GM23338 (cell line): ENCODE results near the gene PLA2G7. TPM values are rescaled to one million over a fixed set of nuclear protein-coding genes. Genes with fewer than 3 reads are reported as not detected.

Experiments
- ATAC-seq: fragments of 200-7000 bp; cut with Tn5 transposase; 3 replicates; pipeline ENCODE4 v1.9.1; 2020
- DNase-seq: peaks from one replicate; pipeline ENCODE4 v3.0.0-alpha.2; 2015; ENCODE audit warnings: low spot score
- H2AFZ ChIP-seq: fragments of 200-600 bp; sonication (generic); 2 replicates; pipeline ENCODE4 v1.8.0; 2016; ENCODE audit warnings: antibody characterized with exemption, mild to moderate bottlenecking, moderate library complexity
- H3F3A ChIP-seq: fragments of 200-600 bp; sonication (generic); replicated peaks from 2 replicates; pipeline ENCODE4 v1.8.0; 2017; ENCODE audit warnings: antibody characterized with exemption, mixed run types, low read depth
- H3K27ac ChIP-seq: fragments of 200-600 bp; sonication (generic); 2 replicates; pipeline ENCODE4 v1.6.1; 2016; ENCODE audit warnings: low read depth
- H3K27me3 ChIP-seq: fragments of 200-600 bp; sonication (generic); 2 replicates; pipeline ENCODE4 v1.8.0; 2016; ENCODE audit warnings: mild to moderate bottlenecking, mixed run types, moderate library complexity; ENCODE audit not compliant: insufficient read depth
- H3K36me3 ChIP-seq: fragments of 200-600 bp; sonication (generic); 2 replicates; pipeline ENCODE4 v1.8.0; 2016; ENCODE audit warnings: mild to moderate bottlenecking; ENCODE audit not compliant: insufficient read depth
- H3K4me1 ChIP-seq: fragments of 200-600 bp; sonication (generic); 2 replicates; pipeline ENCODE4 v1.8.0; 2016; ENCODE audit warnings: mild to moderate bottlenecking, moderate library complexity; ENCODE audit not compliant: insufficient read depth
- H3K4me2 ChIP-seq: fragments of 200-600 bp; sonication (generic); 2 replicates; pipeline ENCODE4 v1.7.1; 2017; ENCODE audit warnings: mixed run types
- H3K4me3 ChIP-seq: fragments of 200-600 bp; sonication (generic); 2 replicates; pipeline ENCODE4 v1.6.1; 2016; ENCODE audit warnings: mixed run types
- H3K79me2 ChIP-seq: fragments of 200-600 bp; sonication (generic); replicated peaks from 2 replicates; pipeline ENCODE4 v1.8.0; 2017; ENCODE audit warnings: mild to moderate bottlenecking; ENCODE audit not compliant: insufficient read depth
- H3K9me2 ChIP-seq: fragments of 200-600 bp; sonication (generic); 2 replicates; pipeline ENCODE4 v1.8.0; 2017; ENCODE audit not compliant: insufficient read depth
- H4K20me1 ChIP-seq: fragments of 200-600 bp; sonication (generic); replicated peaks from 2 replicates; pipeline ENCODE4 v1.8.0; 2017; ENCODE audit warnings: mild to moderate bottlenecking; ENCODE audit not compliant: insufficient read depth
- H3K27ac Mint-ChIP-seq: 2 replicates; pipeline ENCODE4 v1.8.0; 2020; ENCODE audit warnings: inconsistent platforms, mild to moderate bottlenecking, moderate library complexity, mixed read lengths
- H3K27me3 Mint-ChIP-seq: 3 replicates; pipeline ENCODE4 v1.8.0; 2022; ENCODE audit warnings: low read depth, mild to moderate bottlenecking, moderate library complexity, mixed read lengths, inconsistent platforms; ENCODE audit not compliant: insufficient read depth, poor library complexity
- H3K36me3 Mint-ChIP-seq: 3 replicates; pipeline ENCODE4 v1.8.0; 2021; ENCODE audit warnings: low read depth, mild to moderate bottlenecking, inconsistent platforms, moderate library complexity, mixed read lengths
- H3K4me1 Mint-ChIP-seq: 3 replicates; pipeline ENCODE4 v1.8.0; 2020; ENCODE audit warnings: mild to moderate bottlenecking, inconsistent platforms, mixed read lengths
- H3K4me3 Mint-ChIP-seq: 3 replicates; pipeline ENCODE4 v1.8.0; 2021; ENCODE audit warnings: moderate library complexity, mild to moderate bottlenecking, inconsistent platforms, mixed read lengths
- H3K9me3 Mint-ChIP-seq: 3 replicates; pipeline ENCODE4 v1.8.0; 2020; ENCODE audit warnings: moderate library complexity, mild to moderate bottlenecking, inconsistent platforms, mixed read lengths
- CREB1 ChIP-seq: fragments of 250-450 bp; sonication (Bioruptor Pico); IDR thresholded peaks from 2 replicates; pipeline ENCODE4 v1.5.0; 2020; ENCODE audit warnings: low read depth, mild to moderate bottlenecking, moderate library complexity
- EZH2 ChIP-seq: fragments of 200-600 bp; sonication (generic); IDR thresholded peaks from one replicate; pipeline ENCODE4 v1.8.0; 2017; ENCODE audit warnings: antibody characterized with exemption, mild to moderate bottlenecking, low read depth; ENCODE audit not compliant: unreplicated experiment
- JUNB ChIP-seq: IDR thresholded peaks from one replicate; pipeline ENCODE4 v1.6.1; 2016; ENCODE audit warnings: antibody characterized with exemption; ENCODE audit not compliant: unreplicated experiment
- NANOG ChIP-seq: IDR thresholded peaks from 2 replicates; pipeline ENCODE4 v1.6.1; 2016; ENCODE audit warnings: antibody characterized with exemption, borderline replicate concordance
- POLR2AphosphoS5 ChIP-seq: IDR thresholded peaks from 2 replicates; pipeline ENCODE4 v1.6.1; 2016; ENCODE audit warnings: antibody characterized with exemption, low read depth
- REST ChIP-seq: IDR thresholded peaks from one replicate; pipeline ENCODE4 v1.6.1; 2018; ENCODE audit warnings: antibody characterized with exemption; ENCODE audit not compliant: unreplicated experiment
- STAT1 ChIP-seq: IDR thresholded peaks from one replicate; pipeline ENCODE4 v1.6.1; 2016; ENCODE audit warnings: antibody characterized with exemption; ENCODE audit not compliant: unreplicated experiment
- ZNF114 ChIP-seq: fragments of 250-450 bp; sonication (Bioruptor Pico); IDR thresholded peaks from 2 replicates; pipeline ENCODE4 v1.5.0; 2020; ENCODE audit warnings: mild to moderate bottlenecking, moderate library complexity
- ZNF331 ChIP-seq: fragments of 250-450 bp; sonication (Bioruptor Pico); IDR thresholded peaks from 2 replicates; pipeline ENCODE4 v1.5.0; 2020; ENCODE audit warnings: low read depth, mild to moderate bottlenecking, moderate library complexity
- polyA plus RNA-seq: library from polyadenylated mRNA; unstranded; fragments of >200 nt; fragmentation: Nextera tagmentation; extraction: Ambion mirVana; gene quantifications from 2 replicates; pipeline ENCODE4 v1.2.1, GENCODE V29; 2016
- total RNA-seq: library from RNA; depleted of rRNA; stranded (reverse); fragments of >200 nt; shearing (Covaris generic); gene quantifications from 2 replicates; pipeline ENCODE4 v1.2.3, GENCODE V29; 2014
- TF ChIP-seq, protein P1 (sequence below): fragments of 250-450 bp; sonication (Bioruptor Pico); IDR thresholded peaks from 2 replicates; pipeline ENCODE4 v1.5.0; 2020; ENCODE audit warnings: mild to moderate bottlenecking, moderate library complexity
- TF ChIP-seq, protein P2 (sequence below), 2 experiments: fragments of 200-600 bp in 1 of 2; sonication (generic) in 1 of 2; conservative IDR thresholded peaks; 2 replicates each; pipeline versions ENCODE4 v1.5.1 to v1.6.1; 2016 to 2017; ENCODE audit warnings: antibody characterized with exemption in 2 of 2, low read depth in 2 of 2, mild to moderate bottlenecking in 2 of 2, moderate library complexity in 1 of 2
- TF ChIP-seq, protein P3 (sequence below): IDR thresholded peaks from 2 replicates; pipeline ENCODE4 v1.6.1; 2016; ENCODE audit warnings: antibody characterized with exemption

The PLA2G7 gene
- total and polyA plus RNA-seq, 2 experiments from 2014 or later = 2.4 to 2.8 TPM

DNA sequence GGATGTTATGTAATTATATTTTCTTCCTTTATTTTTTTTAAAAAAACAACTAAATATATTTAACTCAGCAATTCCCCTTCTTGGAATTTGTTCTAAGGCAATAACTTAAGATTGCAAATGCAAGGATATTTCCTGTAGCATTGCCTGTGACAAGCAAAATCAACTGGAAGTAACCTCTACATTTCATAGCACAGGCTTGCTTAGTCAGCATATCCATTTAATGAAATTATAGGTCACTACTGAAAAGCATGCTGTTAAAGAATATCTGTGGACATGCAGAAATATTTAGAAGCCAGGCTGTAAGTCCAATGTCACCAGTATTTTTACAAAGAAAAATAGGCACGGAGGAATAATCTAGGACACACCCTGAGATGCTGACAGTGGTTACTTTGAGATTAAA is 49.4 kb upstream of the PLA2G7 start:
- ATAC-seq = no peak
- H3K27me3 ChIP-seq = no peaks in the 10 kb centered on the region
- no peaks in the 10 kb centered on the region for H3K36me3 Mint-ChIP-seq

More for the DNA sequence above, 49.4 kb upstream of the PLA2G7 start:
- Mint-ChIP-seq H3K27me3 (no peaks in the 10 kb centered on the region), H3K27ac (no peak overlapping the region), H3K9me3 (no peaks in the 10 kb centered on the region), H3K4me1 (no peaks in the 10 kb centered on the region), H3K4me3 (no peak overlapping the region)
- H4K20me1 ChIP-seq = no peaks in the 10 kb centered on the region
- H3K27ac ChIP-seq = no peak overlapping the region
- no peak overlapping the region for H3K4me3 ChIP-seq
- TF ChIP-seq ZNF331 = no peak
- TF ChIP-seq, protein P1, sequence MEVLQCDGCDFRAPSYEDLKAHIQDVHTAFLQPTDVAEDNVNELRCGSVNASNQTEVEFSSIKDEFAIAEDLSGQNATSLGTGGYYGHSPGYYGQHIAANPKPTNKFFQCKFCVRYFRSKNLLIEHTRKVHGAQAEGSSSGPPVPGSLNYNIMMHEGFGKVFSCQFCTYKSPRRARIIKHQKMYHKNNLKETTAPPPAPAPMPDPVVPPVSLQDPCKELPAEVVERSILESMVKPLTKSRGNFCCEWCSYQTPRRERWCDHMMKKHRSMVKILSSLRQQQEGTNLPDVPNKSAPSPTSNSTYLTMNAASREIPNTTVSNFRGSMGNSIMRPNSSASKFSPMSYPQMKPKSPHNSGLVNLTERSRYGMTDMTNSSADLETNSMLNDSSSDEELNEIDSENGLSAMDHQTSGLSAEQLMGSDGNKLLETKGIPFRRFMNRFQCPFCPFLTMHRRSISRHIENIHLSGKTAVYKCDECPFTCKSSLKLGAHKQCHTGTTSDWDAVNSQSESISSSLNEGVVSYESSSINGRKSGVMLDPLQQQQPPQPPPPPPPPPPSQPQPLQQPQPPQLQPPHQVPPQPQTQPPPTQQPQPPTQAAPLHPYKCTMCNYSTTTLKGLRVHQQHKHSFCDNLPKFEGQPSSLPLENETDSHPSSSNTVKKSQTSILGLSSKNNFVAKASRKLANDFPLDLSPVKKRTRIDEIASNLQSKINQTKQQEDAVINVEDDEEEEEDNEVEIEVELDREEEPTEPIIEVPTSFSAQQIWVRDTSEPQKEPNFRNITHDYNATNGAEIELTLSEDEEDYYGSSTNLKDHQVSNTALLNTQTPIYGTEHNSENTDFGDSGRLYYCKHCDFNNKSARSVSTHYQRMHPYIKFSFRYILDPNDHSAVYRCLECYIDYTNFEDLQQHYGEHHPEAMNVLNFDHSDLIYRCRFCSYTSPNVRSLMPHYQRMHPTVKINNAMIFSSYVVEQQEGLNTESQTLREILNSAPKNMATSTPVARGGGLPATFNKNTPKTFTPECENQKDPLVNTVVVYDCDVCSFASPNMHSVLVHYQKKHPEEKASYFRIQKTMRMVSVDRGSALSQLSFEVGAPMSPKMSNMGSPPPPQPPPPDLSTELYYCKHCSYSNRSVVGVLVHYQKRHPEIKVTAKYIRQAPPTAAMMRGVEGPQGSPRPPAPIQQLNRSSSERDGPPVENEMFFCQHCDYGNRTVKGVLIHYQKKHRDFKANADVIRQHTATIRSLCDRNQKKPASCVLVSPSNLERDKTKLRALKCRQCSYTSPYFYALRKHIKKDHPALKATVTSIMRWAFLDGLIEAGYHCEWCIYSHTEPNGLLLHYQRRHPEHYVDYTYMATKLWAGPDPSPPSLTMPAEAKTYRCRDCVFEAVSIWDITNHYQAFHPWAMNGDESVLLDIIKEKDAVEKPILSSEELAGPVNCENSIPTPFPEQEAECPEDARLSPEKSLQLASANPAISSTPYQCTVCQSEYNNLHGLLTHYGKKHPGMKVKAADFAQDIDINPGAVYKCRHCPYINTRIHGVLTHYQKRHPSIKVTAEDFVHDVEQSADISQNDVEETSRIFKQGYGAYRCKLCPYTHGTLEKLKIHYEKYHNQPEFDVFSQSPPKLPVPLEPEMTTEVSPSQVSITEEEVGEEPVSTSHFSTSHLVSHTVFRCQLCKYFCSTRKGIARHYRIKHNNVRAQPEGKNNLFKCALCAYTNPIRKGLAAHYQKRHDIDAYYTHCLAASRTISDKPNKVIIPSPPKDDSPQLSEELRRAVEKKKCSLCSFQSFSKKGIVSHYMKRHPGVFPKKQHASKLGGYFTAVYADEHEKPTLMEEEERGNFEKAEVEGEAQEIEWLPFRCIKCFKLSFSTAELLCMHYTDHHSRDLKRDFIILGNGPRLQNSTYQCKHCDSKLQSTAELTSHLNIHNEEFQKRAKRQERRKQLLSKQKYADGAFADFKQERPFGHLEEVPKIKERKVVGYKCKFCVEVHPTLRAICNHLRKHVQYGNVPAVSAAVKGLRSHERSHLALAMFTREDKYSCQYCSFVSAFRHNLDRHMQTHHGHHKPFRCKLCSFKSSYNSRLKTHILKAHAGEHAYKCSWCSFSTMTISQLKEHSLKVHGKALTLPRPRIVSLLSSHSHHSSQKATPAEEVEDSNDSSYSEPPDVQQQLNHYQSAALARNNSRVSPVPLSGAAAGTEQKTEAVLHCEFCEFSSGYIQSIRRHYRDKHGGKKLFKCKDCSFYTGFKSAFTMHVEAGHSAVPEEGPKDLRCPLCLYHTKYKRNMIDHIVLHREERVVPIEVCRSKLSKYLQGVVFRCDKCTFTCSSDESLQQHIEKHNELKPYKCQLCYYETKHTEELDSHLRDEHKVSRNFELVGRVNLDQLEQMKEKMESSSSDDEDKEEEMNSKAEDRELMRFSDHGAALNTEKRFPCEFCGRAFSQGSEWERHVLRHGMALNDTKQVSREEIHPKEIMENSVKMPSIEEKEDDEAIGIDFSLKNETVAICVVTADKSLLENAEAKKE (CRISPR knock-in tag) = no peak
- TF ChIP-seq JUNB = no peak
- TF ChIP-seq, protein P2, sequence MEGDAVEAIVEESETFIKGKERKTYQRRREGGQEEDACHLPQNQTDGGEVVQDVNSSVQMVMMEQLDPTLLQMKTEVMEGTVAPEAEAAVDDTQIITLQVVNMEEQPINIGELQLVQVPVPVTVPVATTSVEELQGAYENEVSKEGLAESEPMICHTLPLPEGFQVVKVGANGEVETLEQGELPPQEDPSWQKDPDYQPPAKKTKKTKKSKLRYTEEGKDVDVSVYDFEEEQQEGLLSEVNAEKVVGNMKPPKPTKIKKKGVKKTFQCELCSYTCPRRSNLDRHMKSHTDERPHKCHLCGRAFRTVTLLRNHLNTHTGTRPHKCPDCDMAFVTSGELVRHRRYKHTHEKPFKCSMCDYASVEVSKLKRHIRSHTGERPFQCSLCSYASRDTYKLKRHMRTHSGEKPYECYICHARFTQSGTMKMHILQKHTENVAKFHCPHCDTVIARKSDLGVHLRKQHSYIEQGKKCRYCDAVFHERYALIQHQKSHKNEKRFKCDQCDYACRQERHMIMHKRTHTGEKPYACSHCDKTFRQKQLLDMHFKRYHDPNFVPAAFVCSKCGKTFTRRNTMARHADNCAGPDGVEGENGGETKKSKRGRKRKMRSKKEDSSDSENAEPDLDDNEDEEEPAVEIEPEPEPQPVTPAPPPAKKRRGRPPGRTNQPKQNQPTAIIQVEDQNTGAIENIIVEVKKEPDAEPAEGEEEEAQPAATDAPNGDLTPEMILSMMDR (conservative IDR thresholded peaks at IDR 0.05; ENCODE audit: low read depth in 2 of 2) = no peak
- no peak for TF ChIP-seq REST
- TF ChIP-seq EZH2 = no peak
- no peak for TF ChIP-seq STAT1
- no peak for TF ChIP-seq ZNF114 (CRISPR knock-in tag)
- no peak for TF ChIP-seq POLR2AphosphoS5
- TF ChIP-seq CREB1 (CRISPR knock-in tag) = no peak
- TF ChIP-seq, protein P3, sequence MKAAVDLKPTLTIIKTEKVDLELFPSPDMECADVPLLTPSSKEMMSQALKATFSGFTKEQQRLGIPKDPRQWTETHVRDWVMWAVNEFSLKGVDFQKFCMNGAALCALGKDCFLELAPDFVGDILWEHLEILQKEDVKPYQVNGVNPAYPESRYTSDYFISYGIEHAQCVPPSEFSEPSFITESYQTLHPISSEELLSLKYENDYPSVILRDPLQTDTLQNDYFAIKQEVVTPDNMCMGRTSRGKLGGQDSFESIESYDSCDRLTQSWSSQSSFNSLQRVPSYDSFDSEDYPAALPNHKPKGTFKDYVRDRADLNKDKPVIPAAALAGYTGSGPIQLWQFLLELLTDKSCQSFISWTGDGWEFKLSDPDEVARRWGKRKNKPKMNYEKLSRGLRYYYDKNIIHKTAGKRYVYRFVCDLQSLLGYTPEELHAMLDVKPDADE = no peak
- no peak for TF ChIP-seq NANOG
- no peak for DNase-seq
- H3K36me3 ChIP-seq = no peaks in the 10 kb centered on the region
- no peaks in the 10 kb centered on the region; the same call in 1 of the 2 replicates for H3K9me2 ChIP-seq
- no peaks in the 10 kb centered on the region for H3K4me1 ChIP-seq
- no peak overlapping the region for H3K4me2 ChIP-seq
- H3K79me2 ChIP-seq = no peaks in the 10 kb centered on the region
- H2AFZ ChIP-seq = no peak overlapping the region
- H3F3A ChIP-seq = no peaks in the 10 kb centered on the region
